Left hindlimb (tissue), 1 donor: ENCODE results near the gene TMEM132D.

Experiments
- DNase-seq: peaks from one replicate; pipeline ENCODE4 v3.0.0-alpha.2; 2018

The TMEM132D gene

GRCh38 chr12:129873111-129873832, 30.6 kb downstream of the TMEM132D start:
- no peak for DNase-seq

- DNase-seq, result no peak
Observed at GRCh38 chr12:129871991-129872972, 31.5 kb downstream of the TMEM132D start.

- DNase-seq, result no peak
Observed at GRCh38 chr12:129870796-129871195, 33.0 kb downstream of the TMEM132D start.

GRCh38 chr12:129870136-129870535, 33.7 kb downstream of the TMEM132D start:
- no peak for DNase-seq

- no peak for DNase-seq
Observed at GRCh38 chr12:129868575-129868974, 35.2 kb downstream of the TMEM132D start.

GRCh38 chr12:129863938-129864337, 39.9 kb downstream of the TMEM132D start:
- no peak for DNase-seq

- DNase-seq, result no peak
Observed at GRCh38 chr12:129862561-129863175, 41.2 kb downstream of the TMEM132D start.

- DNase-seq, result no peak
Observed at GRCh38 chr12:129861951-129862350, 41.9 kb downstream of the TMEM132D start.

GRCh38 chr12:129854591-129854990, 49.2 kb downstream of the TMEM132D start:
- no peak for DNase-seq

- no peak for DNase-seq
Observed at GRCh38 chr12:129851296-129851695, 52.5 kb downstream of the TMEM132D start.

- no peak for DNase-seq
Observed at GRCh38 chr12:129848876-129849275, 54.9 kb downstream of the TMEM132D start.

- no peak for DNase-seq
Observed at GRCh38 chr12:129847063-129847462, 56.8 kb downstream of the TMEM132D start.

GRCh38 chr12:129844662-129845220, 59.1 kb downstream of the TMEM132D start:
- DNase-seq, result no peak

- no peak for DNase-seq
Observed at GRCh38 chr12:129841251-129841650, 62.6 kb downstream of the TMEM132D start.

- DNase-seq, result no peak
Observed at GRCh38 chr12:129840145-129840884, 63.5 kb downstream of the TMEM132D start.

GRCh38 chr12:129839679-129840078, 64.1 kb downstream of the TMEM132D start:
- DNase-seq, result no peak

GRCh38 chr12:129831294-129831693, 72.5 kb downstream of the TMEM132D start:
- no peak for DNase-seq

GRCh38 chr12:129830796-129831195, 73.0 kb downstream of the TMEM132D start:
- DNase-seq, result no peak

GRCh38 chr12:129827866-129828384, 75.9 kb downstream of the TMEM132D start:
- no peak for DNase-seq

GRCh38 chr12:129827102-129827865, 76.5 kb downstream of the TMEM132D start:
- DNase-seq, result no peak

- DNase-seq, result no peak
Observed at GRCh38 chr12:129826273-129826672, 77.6 kb downstream of the TMEM132D start.
